ENCODE data around the gene CCL16.

GRCh38 chr17:36011201-36011600 is 29.9 kb upstream of the CCL16 start:
- TF ChIP-seq CTCF (IDR thresholded peaks at IDR 0.05) (no peak), POLR2A (IDR thresholded peaks at IDR 0.05) (no peak)
